K562 (cell line): ENCODE data around the gene C22orf39. TPM values are rescaled to one million over a fixed set of nuclear protein-coding genes. Genes with fewer than 3 reads are reported as not detected.

Experiments used
- ATAC-seq: fragments of 200-7000 bp; cut with Tn5 transposase; 3 replicates; pipeline ENCODE4 v1.9.1; 2020; ENCODE audit warnings: moderate library complexity
- BruUV-seq: library from RNA; stranded (reverse); fragments of 400-500 nt; replicated peaks from 2 replicates; lab custom pipeline; 2021; lab: Mats Ljungman, UMichigan
- CTCF ChIA-PET: fragments of 300-600 bp; formaldehyde crosslinking; extraction: SDS; loops from one replicate; lab custom pipeline; 2021; ENCODE audit warnings: low intra/inter-chr PET ratio; lab: Yijun Ruan, JAX
- POLR2A ChIA-PET: fragments of 300-600, 350-650 bp; sonication (Branson Sonifier 250); formaldehyde crosslinking; extraction: SDS; loops from one replicate; lab custom pipeline; 2021; ENCODE audit warnings: antibody characterized with exemption, inconsistent platforms; lab: Yijun Ruan, JAX
- DNase-seq, 4 experiments: peaks; one replicate each; pipeline versions ENCODE4 v3.0.0 to v3.0.0-alpha.2; 2011 to 2018; ENCODE audit warnings: low spot score in 3 of 4, mixed read lengths in 3 of 4; ENCODE audit errors: extremely low read depth in 1 of 4
- FAIRE-seq: peaks from 2 replicates; lab custom pipeline; 2011; peaks lifted over from hg19 to GRCh38; lab: Jason Lieb, UNC
- H2AFZ ChIP-seq: 2 replicates; pipeline ENCODE4 v1.6.0; 2011; ENCODE audit warnings: low read depth, low read length, control low read depth, inconsistent platforms
- H3K27ac ChIP-seq: fragments of 200-600 bp; 3 replicates; pipeline ENCODE4 v1.8.0; 2011; ENCODE audit warnings: low read depth, mild to moderate bottlenecking, control low read depth, inconsistent platforms, low read length, moderate library complexity, mixed read lengths; ENCODE audit errors: extremely low read depth
- H3K27me3 ChIP-seq, 2 experiments: fragments of 300-600 bp in 1 of 2; 2 replicates in 1 of 2; 3 replicates in 1 of 2; pipeline versions ENCODE4 v1.6.0 to v1.8.0; 2011; ENCODE audit warnings: inconsistent platforms in 2 of 2, low read length in 2 of 2, mild to moderate bottlenecking in 1 of 2, mixed read lengths in 1 of 2, moderate library complexity in 1 of 2; ENCODE audit not compliant: control insufficient read depth in 2 of 2, insufficient read depth in 2 of 2
- H3K36me3 ChIP-seq: fragments of 300-600 bp; 3 replicates; pipeline ENCODE4 v1.8.0; 2011; ENCODE audit warnings: mild to moderate bottlenecking, low read length, inconsistent platforms; ENCODE audit not compliant: control insufficient read depth, insufficient read depth
- H3K4me1 ChIP-seq, 2 experiments: fragments of 200-600 bp in 1 of 2; replicated peaks in 1 of 2; 2 replicates in 1 of 2; 3 replicates in 1 of 2; pipeline versions ENCODE4 v1.5.1 to v1.8.0; 2011; ENCODE audit warnings: inconsistent platforms in 2 of 2, low read length in 2 of 2, mild to moderate bottlenecking in 1 of 2, mixed read lengths in 1 of 2, moderate library complexity in 1 of 2; ENCODE audit not compliant: control insufficient read depth in 2 of 2, insufficient read depth in 2 of 2
- H3K4me2 ChIP-seq: 2 replicates; pipeline ENCODE4 v1.6.1; 2011; ENCODE audit warnings: low read length, control low read depth, inconsistent platforms, mixed read lengths; ENCODE audit not compliant: insufficient read depth
- H3K4me3 ChIP-seq: fragments of 200-600 bp; sonication (generic), shearing (Covaris generic); 2 replicates; pipeline ENCODE4 v1.5.1; 2016; ENCODE audit warnings: control low read depth, inconsistent platforms
- H3K79me2 ChIP-seq: fragments of 200-600 bp; 3 replicates; pipeline ENCODE4 v1.8.0; 2011; ENCODE audit warnings: low read length, inconsistent platforms; ENCODE audit not compliant: control insufficient read depth, insufficient read depth
- H3K9ac ChIP-seq, 2 experiments: 2 replicates each; pipeline versions ENCODE4 v1.6.0 to v1.6.1; 2011; ENCODE audit warnings: low read depth in 2 of 2, low read length in 2 of 2, control low read depth in 1 of 2, inconsistent platforms in 1 of 2, mild to moderate bottlenecking in 1 of 2, mixed read lengths in 1 of 2; ENCODE audit not compliant: insufficient read depth in 1 of 2
- H3K9me1 ChIP-seq: one replicate; pipeline ENCODE4 v1.6.0; 2011; ENCODE audit warnings: inconsistent platforms, mild to moderate bottlenecking, low read length, moderate library complexity; ENCODE audit not compliant: control insufficient read depth, insufficient read depth
- H3K9me3 ChIP-seq: replicated peaks from 2 replicates; pipeline ENCODE4 v1.5.1; 2011; ENCODE audit warnings: low read depth, low read length, inconsistent platforms; ENCODE audit not compliant: control insufficient read depth, insufficient read depth
- H4K20me1 ChIP-seq: replicated peaks from 2 replicates; pipeline ENCODE4 v1.6.1; 2011; ENCODE audit warnings: low read length, inconsistent platforms, mixed read lengths; ENCODE audit not compliant: control insufficient read depth, insufficient read depth
- CHD4 ChIP-seq: fragments of 200-600 bp; sonication (generic); IDR thresholded peaks from 3 replicates; pipeline ENCODE4 v1.6.1; 2012; ENCODE audit warnings: low read depth, mild to moderate bottlenecking, mixed read lengths, low read length, inconsistent platforms; ENCODE audit not compliant: insufficient read depth, insufficient replicate concordance, poor library complexity, severe bottlenecking
- DDX20 ChIP-seq: fragments of 450-650 bp; IDR thresholded peaks from 2 replicates; pipeline ENCODE4 v1.6.1; 2016; ENCODE audit warnings: missing genetic modification characterization, low read depth, mild to moderate bottlenecking, missing compliant biosample characterization, moderate library complexity
- ETV1 ChIP-seq: fragments of 450-650 bp; conservative IDR thresholded peaks from 2 replicates; pipeline ENCODE4 v1.6.1; 2016; ENCODE audit warnings: missing genetic modification characterization, control low read depth, low read depth, missing compliant biosample characterization
- HEY1 ChIP-seq: fragments of 250-450 bp; sonication (Bioruptor Pico); IDR thresholded peaks from 2 replicates; pipeline ENCODE4 v1.5.0; 2020; ENCODE audit warnings: mild to moderate bottlenecking, moderate library complexity, borderline replicate concordance
- MYNN ChIP-seq, 2 experiments: sonication (generic); formaldehyde crosslinking in 1 of 2; IDR thresholded peaks; 2 replicates each; pipeline versions ENCODE4 v1.5.0 to v1.6.1; 2016 to 2020; ENCODE audit warnings: antibody characterized with exemption in 1 of 2, missing genetic modification reagents in 1 of 2
- NFIX ChIP-seq: fragments of 250-450 bp; sonication (Bioruptor Pico); IDR thresholded peaks from 2 replicates; pipeline ENCODE4 v1.4.0; 2020; ENCODE audit warnings: low read depth, mild to moderate bottlenecking, moderate library complexity
- PTRF ChIP-seq: fragments of 450-650 bp; IDR thresholded peaks from 2 replicates; pipeline ENCODE4 v1.6.1; 2016; ENCODE audit warnings: mild to moderate bottlenecking, missing genetic modification characterization, missing compliant biosample characterization
- SMC3 ChIP-seq: conservative IDR thresholded peaks from 2 replicates; pipeline ENCODE4 v1.6.1; 2011; ENCODE audit warnings: low read depth, low read length, improper control_type of control experiment; ENCODE audit not compliant: insufficient read depth
- ZNF253 ChIP-seq: fragments of 250-450 bp; sonication (Bioruptor Pico); conservative IDR thresholded peaks from 2 replicates; pipeline ENCODE4 v1.6.1; 2021; ENCODE audit warnings: mild to moderate bottlenecking
- ZNF431 ChIP-seq: sonication (generic); formaldehyde crosslinking; IDR thresholded peaks from 2 replicates; pipeline ENCODE4 v1.8.0; 2022; ENCODE audit warnings: mild to moderate bottlenecking, missing genetic modification reagents
- WGBS: fragments of 100-300 bp; shearing (Covaris generic); methylation state at CpG from one replicate; pipeline ENCODE4 v1.1.6; 2016; ENCODE audit warnings: low coverage, mixed read lengths; ENCODE audit not compliant: insufficient coverage; ENCODE audit errors: missing lambda C conversion rate; 5-methylcytosine and 5-hydroxymethylcytosine counted together
- in situ Hi-C: fragments of 300-500 bp; cut with MboI; formaldehyde crosslinking; loops from 4 replicates; pipeline ENCODE4 v1.15.0; 2018; ENCODE audit warnings: inconsistent platforms, mixed read lengths
- intact Hi-C: fragments of 100-400 bp; cut with micrococcal nuclease; formaldehyde crosslinking; loops from 2 replicates; pipeline ENCODE4 v1.14.2; 2022
- polyA plus RNA-seq, 8 experiments: library from polyadenylated mRNA; depleted of rRNA in 4 of 8; stranded (reverse) in 5 of 8; unstranded in 3 of 8; fragments of >200 nt; fragmentation: Nextera tagmentation in 2 of 8; fragmentation: Illumina TruSeq in 1 of 8; extraction: Ambion mirVana in 2 of 8; extraction: Trizol in 1 of 8; gene quantifications; 2 replicates each; pipeline versions ENCODE4 v1.2.1 to v1.2.3, GENCODE V29; 2011 to 2014; ENCODE audit warnings: inconsistent platforms in 1 of 8, missing spikeins in 1 of 8
- total RNA-seq, 7 experiments: library from RNA; depleted of rRNA in 6 of 7; stranded (reverse); fragments of >200 nt in 6 of 7; fragmentation: Illumina TruSeq in 2 of 7; extraction: Trizol in 2 of 7; gene quantifications; 2 replicates each; pipeline versions ENCODE4 v1.2.1 to v1.2.3, GENCODE V29; 2011 to 2021; ENCODE audit warnings: low replicate concordance in 1 of 7
- TF ChIP-seq, protein P1 (sequence below): sonication (generic); formaldehyde crosslinking; IDR thresholded peaks from 2 replicates; pipeline ENCODE4 v1.8.0; 2022; ENCODE audit warnings: missing genetic modification reagents, mild to moderate bottlenecking, borderline replicate concordance
- TF ChIP-seq, protein P2 (sequence below): sonication (generic); formaldehyde crosslinking; IDR thresholded peaks from 2 replicates; pipeline ENCODE4 v1.9.0; 2022; ENCODE audit warnings: mild to moderate bottlenecking, missing genetic modification reagents

C22orf39 gene
- total and polyA plus RNA-seq, 9 of the 15 experiments (the other 6 are each of a cell fraction or from before 2014, with no cell fraction given): 20.4 to 139 (median 66.8) TPM

DNA sequence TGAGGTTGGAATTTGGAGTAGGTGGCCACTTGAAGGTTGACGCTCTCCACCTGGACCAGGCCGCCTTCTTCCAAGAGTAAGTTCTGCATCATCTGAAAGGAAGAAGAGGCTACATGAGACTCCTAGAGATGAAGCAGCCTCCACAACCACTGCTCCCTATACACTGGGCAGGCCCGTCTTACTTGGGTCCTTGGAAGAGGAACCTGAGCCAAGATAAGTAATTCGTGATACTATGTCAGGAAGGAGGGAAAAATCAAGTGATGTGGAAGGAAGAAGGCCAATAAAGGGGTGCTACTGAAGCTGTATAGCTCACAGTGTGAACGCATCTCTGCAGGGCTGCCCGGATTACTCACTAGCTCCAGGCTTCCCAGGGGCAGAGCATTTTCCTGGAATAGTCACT lies 20.4 kb upstream of the C22orf39 start (continued):
- TF ChIP-seq SMC3: 0 out of 2 replicates have a peak, but pooled peaks have one; percentile 5
- TF ChIP-seq DDX20: no peak

DNA sequence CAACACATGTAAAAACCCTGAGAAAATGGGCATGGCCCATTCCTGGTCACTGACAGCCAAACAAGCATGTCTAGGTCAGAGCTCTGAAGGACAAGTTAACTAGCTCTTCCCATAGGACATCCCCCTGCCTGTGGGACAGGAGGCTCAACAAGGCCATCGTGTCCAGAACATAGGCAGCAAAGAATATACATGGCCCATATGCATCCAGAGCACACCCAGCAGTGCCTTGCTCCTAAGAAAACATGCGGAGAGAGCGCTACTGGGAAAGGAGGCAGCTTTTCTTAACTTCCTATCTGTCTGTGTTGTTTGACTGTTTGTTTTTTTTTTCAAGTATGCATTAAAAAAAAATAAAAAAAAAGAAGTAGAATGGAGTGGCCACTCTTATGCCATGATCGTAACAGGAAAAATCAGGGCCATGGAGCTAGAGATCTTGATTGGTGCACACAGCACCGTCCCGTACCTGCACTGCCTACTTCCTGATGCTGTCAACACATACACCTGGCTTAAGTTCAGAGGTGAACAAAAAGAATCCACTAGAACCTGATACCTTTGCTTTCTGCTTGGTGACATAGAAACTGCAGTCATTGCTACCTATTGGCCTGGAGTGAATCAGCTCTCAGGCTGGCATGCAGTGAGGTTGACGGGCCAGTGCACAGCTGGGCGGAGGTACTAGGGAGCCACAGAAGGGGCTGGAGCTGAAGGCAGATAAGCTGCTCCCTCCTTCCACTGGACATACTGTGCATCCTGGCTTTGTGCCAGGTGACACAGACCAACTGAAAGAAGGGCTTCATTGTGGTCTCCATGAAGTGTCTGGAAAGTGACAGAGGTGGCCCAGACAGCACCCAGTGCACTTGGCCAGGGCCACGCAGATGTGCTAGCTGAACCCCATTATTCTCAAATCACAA lies 19.6 kb upstream of the C22orf39 start:
- no TSS peak for BruUV-seq
- WGBS: 93% methylated on average over 9 of the region's 9 CpGs
- Histone ChIP-seq H3K36me3 (peaks cover 100% of the 10 kb centered on the region), H3K4me1 (no peaks in the 10 kb centered on the region), H3K9me1 (peaks cover 9% of the 10 kb centered on the region), H3K4me2 (no peak overlapping the region), H3K27me3 (no peaks in the 10 kb centered on the region), H3K4me3 (no peak overlapping the region), H2AFZ (no peak overlapping the region), H4K20me1 (peaks cover 16% of the 10 kb centered on the region), H3K9ac (no peak overlapping the region), H3K27ac (no peak overlapping the region), H3K79me2 (no peaks in the 10 kb centered on the region), H3K9me3 (no peaks in the 10 kb centered on the region)
- ChIA-PET CTCF (no interaction called here), POLR2A (interaction anchor here (0.7 to 13.6 kb wide), 9 partner anchors 10 to 352 kb away, joined by 3 to 148 read pairs (median 3); partner anchors contain the start of genes C22orf39, CDC45 and UFD1)
- DNase-seq: peak in 2 of 4 experiments; percentile 46 to 61
- in situ Hi-C loops: no loop called here
- ATAC-seq: no peak; the same call in 2 of the 3 replicates
- no peak for FAIRE-seq
- intact Hi-C loops: no loop called here
- TF ChIP-seq HEY1 (CRISPR knock-in tag) (no peak), ETV1 (no peak), ZNF253 (CRISPR knock-in tag) (no peak), CHD4 (no peak), MYNN (IDR thresholded peaks at IDR 0.05) (no peak), MYNN (CRISPR knock-in tag; IDR thresholded peaks at IDR 0.05) (peak; percentile 15), NFIX (CRISPR knock-in tag) (peak; percentile 77), PTRF (tag) (no peak), ZNF431 (no peak)
- TF ChIP-seq, protein P1, sequence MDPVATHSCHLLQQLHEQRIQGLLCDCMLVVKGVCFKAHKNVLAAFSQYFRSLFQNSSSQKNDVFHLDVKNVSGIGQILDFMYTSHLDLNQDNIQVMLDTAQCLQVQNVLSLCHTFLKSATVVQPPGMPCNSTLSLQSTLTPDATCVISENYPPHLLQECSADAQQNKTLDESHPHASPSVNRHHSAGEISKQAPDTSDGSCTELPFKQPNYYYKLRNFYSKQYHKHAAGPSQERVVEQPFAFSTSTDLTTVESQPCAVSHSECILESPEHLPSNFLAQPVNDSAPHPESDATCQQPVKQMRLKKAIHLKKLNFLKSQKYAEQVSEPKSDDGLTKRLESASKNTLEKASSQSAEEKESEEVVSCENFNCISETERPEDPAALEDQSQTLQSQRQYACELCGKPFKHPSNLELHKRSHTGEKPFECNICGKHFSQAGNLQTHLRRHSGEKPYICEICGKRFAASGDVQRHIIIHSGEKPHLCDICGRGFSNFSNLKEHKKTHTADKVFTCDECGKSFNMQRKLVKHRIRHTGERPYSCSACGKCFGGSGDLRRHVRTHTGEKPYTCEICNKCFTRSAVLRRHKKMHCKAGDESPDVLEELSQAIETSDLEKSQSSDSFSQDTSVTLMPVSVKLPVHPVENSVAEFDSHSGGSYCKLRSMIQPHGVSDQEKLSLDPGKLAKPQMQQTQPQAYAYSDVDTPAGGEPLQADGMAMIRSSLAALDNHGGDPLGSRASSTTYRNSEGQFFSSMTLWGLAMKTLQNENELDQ (CRISPR knock-in tag): no peak
- TF ChIP-seq, protein P2, sequence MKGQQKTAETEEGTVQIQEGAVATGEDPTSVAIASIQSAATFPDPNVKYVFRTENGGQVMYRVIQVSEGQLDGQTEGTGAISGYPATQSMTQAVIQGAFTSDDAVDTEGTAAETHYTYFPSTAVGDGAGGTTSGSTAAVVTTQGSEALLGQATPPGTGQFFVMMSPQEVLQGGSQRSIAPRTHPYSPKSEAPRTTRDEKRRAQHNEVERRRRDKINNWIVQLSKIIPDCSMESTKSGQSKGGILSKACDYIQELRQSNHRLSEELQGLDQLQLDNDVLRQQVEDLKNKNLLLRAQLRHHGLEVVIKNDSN: peak; percentile 59; the same call in 1 of the 2 replicates
